Placental pericyte (primary cell): ENCODE measurements around the gene CCT2. TPM values are rescaled to one million over a fixed set of nuclear protein-coding genes. Genes with fewer than 3 reads are reported as not detected.

Source experiments
- small RNA-seq: library from RNA; depleted of rRNA; stranded (forward); fragments of <200 nt; gene quantifications from one replicate; pipeline ENCODE3, GENCODE V24; 2012; ENCODE audit warnings: low replicate concordance
- total RNA-seq: library from RNA; depleted of rRNA; stranded (reverse); fragments of >200 nt; gene quantifications from 2 replicates; pipeline ENCODE4 v1.2.3, GENCODE V29; 2012

The CCT2 gene
- total RNA-seq, result 209 and 390 TPM in 2 replicates

GRCh38 chr12:69585189-69586062 lies at the start of gene CCT2:
Gene CCT2 (plus strand): TSS chr12:69585459. CDS start chr12:69585522, 63 bp downstream.

GRCh38 chr12:69610729-69611128 lies 25.5 kb downstream of the CCT2 start, which contains the start of gene LRRC10:
Gene LRRC10 (minus strand): TSS chr12:69610907. CDS start chr12:69610838, 69 bp downstream.

Small RNA genes lying within 50 kb of the gene (small RNA-seq; reads per million reads assigned to genes)
- 0.10 reads per million for gene MIR3913-1

Other genes starting within 250 kb of the CCT2 start
- gene LYZ, start 237.1 kb upstream of the CCT2 start, total RNA-seq, result under 0.01 and 1.0 TPM in 2 replicates
- 15.5 and 21.9 TPM in 2 replicates for gene YEATS4, start 225.7 kb upstream of the CCT2 start, total RNA-seq
- gene FRS2, start 115.1 kb upstream of the CCT2 start, total RNA-seq, result 37.0 and 47.1 TPM in 2 replicates
- not detected in 2 replicates for gene LRRC10, start 25.4 kb downstream of the CCT2 start, total RNA-seq
- gene BEST3, start 113.8 kb downstream of the CCT2 start, total RNA-seq, result 0.22 and 0.43 TPM in 2 replicates
- gene RAB3IP, start 153.4 kb downstream of the CCT2 start, total RNA-seq, result 13.9 and 16.0 TPM in 2 replicates
- not detected in 2 replicates for gene MYRFL, start 239.8 kb downstream of the CCT2 start, total RNA-seq